Kidney epithelial cell (primary cell): Measurements from ENCODE around the gene ECSIT. TPM values are rescaled to one million over a fixed set of nuclear protein-coding genes. Genes with fewer than 3 reads are reported as not detected.

Experiments used
- DNase-seq: peaks from one replicate; pipeline ENCODE4 v3.0.0-alpha.2; 2010; ENCODE audit warnings: low read depth
- H3K27me3 ChIP-seq: 2 replicates; pipeline ENCODE4 v1.6.0; 2011; ENCODE audit warnings: low read length; ENCODE audit not compliant: control insufficient read depth, insufficient read depth
- H3K36me3 ChIP-seq: 2 replicates; pipeline ENCODE4 v1.5.1; 2011; ENCODE audit warnings: low read length; ENCODE audit not compliant: control insufficient read depth, insufficient read depth
- H3K4me3 ChIP-seq: 2 replicates; pipeline ENCODE4 v1.5.1; 2011; ENCODE audit warnings: low read depth, mild to moderate bottlenecking, control low read depth, low read length
- total RNA-seq: library from RNA; depleted of rRNA; stranded (reverse); fragments of >200 nt; gene quantifications from 2 replicates; pipeline ENCODE4 v1.2.3, GENCODE V29; 2015
- TF ChIP-seq, protein P1 (sequence below): IDR thresholded peaks from 2 replicates; pipeline ENCODE4 v1.5.1; 2011; ENCODE audit warnings: mild to moderate bottlenecking, moderate library complexity, low read length, control low read depth, inconsistent platforms; ENCODE audit not compliant: insufficient read depth, poor library complexity, severe bottlenecking

Gene ECSIT
- total RNA-seq, 1 donor from 2014 or later: 37.4 TPM

DNA sequence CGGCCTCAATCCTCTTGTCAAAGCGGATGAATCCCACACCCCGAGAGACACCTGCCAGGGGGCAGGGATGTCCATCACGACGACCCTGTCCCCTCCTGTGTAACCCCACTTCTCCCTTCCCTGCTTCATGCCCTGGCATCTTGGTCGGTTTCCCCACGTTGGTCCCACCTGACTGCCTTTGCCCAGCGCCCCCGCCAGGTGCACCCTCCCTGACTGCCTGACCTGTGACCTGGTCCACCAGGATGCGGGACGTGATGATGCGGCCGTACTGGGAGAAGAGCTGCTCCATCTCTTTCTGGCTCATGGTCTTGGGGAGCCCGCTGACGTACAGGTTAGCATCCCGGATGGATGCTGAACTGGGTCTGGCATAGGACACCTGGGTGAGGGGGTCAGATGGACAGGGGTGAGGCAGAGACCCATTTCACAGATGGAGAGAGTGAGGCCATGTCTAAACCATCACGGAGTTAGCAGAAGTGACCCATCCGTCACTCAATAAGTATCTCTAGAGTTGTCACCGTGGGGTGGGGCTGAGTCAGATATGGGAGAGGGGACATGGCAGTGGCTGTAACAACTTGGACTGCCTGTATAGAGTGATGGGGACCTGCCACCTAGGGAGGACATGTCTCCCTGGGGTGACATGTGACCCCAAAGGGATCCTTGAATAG lies 70.6 kb downstream of the ECSIT start:
- H3K4me3 ChIP-seq: no peak overlapping the region
- DNase-seq: no peak
- TF ChIP-seq, protein P1, sequence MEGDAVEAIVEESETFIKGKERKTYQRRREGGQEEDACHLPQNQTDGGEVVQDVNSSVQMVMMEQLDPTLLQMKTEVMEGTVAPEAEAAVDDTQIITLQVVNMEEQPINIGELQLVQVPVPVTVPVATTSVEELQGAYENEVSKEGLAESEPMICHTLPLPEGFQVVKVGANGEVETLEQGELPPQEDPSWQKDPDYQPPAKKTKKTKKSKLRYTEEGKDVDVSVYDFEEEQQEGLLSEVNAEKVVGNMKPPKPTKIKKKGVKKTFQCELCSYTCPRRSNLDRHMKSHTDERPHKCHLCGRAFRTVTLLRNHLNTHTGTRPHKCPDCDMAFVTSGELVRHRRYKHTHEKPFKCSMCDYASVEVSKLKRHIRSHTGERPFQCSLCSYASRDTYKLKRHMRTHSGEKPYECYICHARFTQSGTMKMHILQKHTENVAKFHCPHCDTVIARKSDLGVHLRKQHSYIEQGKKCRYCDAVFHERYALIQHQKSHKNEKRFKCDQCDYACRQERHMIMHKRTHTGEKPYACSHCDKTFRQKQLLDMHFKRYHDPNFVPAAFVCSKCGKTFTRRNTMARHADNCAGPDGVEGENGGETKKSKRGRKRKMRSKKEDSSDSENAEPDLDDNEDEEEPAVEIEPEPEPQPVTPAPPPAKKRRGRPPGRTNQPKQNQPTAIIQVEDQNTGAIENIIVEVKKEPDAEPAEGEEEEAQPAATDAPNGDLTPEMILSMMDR: no peak

DNA sequence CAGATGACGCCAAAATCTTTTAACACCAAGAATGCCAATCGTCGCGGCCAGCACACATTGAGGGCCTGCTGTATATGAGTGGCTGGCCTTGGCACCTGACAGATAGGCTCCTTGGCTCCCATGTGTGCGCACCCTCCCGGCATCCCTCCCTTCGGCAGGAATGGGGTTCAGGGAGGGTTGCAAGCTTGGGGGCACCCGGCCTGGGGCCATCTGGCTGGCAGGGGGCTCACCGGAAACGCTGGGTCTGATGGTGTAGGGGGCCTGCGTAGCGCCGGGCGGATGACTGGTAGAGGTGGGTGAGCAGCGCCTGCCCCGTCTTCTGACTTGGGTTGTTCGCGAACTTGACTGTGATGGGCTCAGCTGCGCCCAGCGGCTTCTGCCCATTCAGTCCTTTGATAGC lies 71.1 kb downstream of the ECSIT start:
- TF ChIP-seq, protein P1: no peak
- peaks cover 2% of the 10 kb centered on the region for H3K27me3 ChIP-seq
- H3K4me3 ChIP-seq: no peak overlapping the region
- DNase-seq: no peak
- H3K36me3 ChIP-seq: no peaks in the 10 kb centered on the region

More for the DNA sequence above, 70.6 kb downstream of the ECSIT start:
- Histone ChIP-seq H3K36me3 (no peaks in the 10 kb centered on the region), H3K27me3 (no peaks in the 10 kb centered on the region)

DNA sequence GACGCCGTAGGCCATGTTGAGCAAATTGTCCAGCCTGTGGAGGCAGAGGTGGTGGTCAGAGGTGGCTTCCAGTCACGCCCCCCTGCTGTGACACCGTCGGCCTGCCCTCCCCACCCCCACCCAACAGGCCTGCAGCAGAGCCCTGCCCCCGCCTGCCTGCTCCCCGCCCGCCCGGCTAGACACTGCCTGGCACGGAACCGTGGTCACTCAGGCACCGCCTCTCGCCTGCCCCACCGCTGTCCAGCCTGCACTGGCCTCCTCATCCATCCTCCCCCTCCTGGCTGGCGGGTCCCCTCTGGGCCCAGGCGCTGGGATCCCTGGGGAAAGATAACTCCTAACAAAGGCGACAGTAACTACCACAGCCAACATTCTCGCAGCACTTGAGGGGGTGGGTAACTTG lies 71.8 kb downstream of the ECSIT start:
- no peaks in the 10 kb centered on the region for H3K36me3 ChIP-seq
- H3K4me3 ChIP-seq: no peak overlapping the region
- DNase-seq: no peak
- peaks cover 3% of the 10 kb centered on the region for H3K27me3 ChIP-seq
- TF ChIP-seq, protein P1: no peak

DNA sequence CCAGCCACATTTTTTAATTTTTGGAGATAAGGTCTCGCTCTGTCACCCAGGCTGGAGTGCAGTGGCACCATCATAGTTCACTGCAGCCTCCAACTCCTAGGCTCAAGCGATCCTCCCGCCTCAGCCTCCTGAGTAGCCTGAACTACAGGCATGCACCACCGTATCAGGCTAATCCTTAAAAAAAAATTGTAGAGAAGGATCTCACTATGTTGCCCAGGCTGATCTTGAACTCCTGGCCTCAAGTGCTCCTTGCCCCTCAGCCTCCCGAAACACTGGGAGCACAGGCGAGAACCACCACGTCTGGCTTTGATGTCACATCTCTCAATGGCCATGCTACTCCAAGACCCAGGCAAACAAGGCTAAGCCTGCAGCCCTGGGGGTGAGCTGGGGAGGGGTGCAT lies 72.3 kb downstream of the ECSIT start:
- H3K27me3 ChIP-seq: peaks cover 3% of the 10 kb centered on the region
- TF ChIP-seq, protein P1: no peak
- H3K36me3 ChIP-seq: no peaks in the 10 kb centered on the region
- DNase-seq: no peak
- no peak overlapping the region for H3K4me3 ChIP-seq

Other genes with a start within 250 kb of the ECSIT start
- not detected in 2 replicates for gene TSPAN16, start 233.0 kb downstream of the ECSIT start, total RNA-seq
- gene RAB3D, start 189.5 kb downstream of the ECSIT start, total RNA-seq: 19.6 and 19.8 TPM in 2 replicates
- 307 and 377 TPM in 2 replicates for gene TMEM205, start 182.9 kb downstream of the ECSIT start, total RNA-seq
- 8.2 and 21.6 TPM in 2 replicates for gene CCDC159, start 182.6 kb downstream of the ECSIT start, total RNA-seq
- 6.7 and 14.0 TPM in 2 replicates for gene PLPPR2, start 173.7 kb downstream of the ECSIT start, total RNA-seq
- 2.9 and 4.0 TPM in 2 replicates for gene SWSAP1, start 154.5 kb downstream of the ECSIT start, total RNA-seq
- 3.0 and 4.4 TPM in 2 replicates for gene EPOR, start 144.8 kb downstream of the ECSIT start, total RNA-seq
- gene RGL3, start 109.8 kb downstream of the ECSIT start, total RNA-seq: 10.2 and 18.1 TPM in 2 replicates
- gene ODAD3, start 94.0 kb downstream of the ECSIT start, total RNA-seq: 0.07 and 0.29 TPM in 2 replicates
- 269 TPM in 2 replicates for gene PRKCSH, start 93.5 kb downstream of the ECSIT start, total RNA-seq
- gene ELAVL3, start 48.1 kb downstream of the ECSIT start, total RNA-seq: not detected in 2 replicates
- gene ZNF653, start 23.3 kb downstream of the ECSIT start, total RNA-seq: 6.6 and 20.5 TPM in 2 replicates
- gene CNN1, start 9.7 kb upstream of the ECSIT start, total RNA-seq: 11.8 and 14.5 TPM in 2 replicates
- gene ELOF1, start 30.1 kb upstream of the ECSIT start, total RNA-seq: 67.3 and 69.6 TPM in 2 replicates
- 23.4 and 24.8 TPM in 2 replicates for gene ACP5, start 48.5 kb upstream of the ECSIT start, total RNA-seq
- 19.6 and 23.1 TPM in 2 replicates for gene ZNF627, start 68.3 kb upstream of the ECSIT start, total RNA-seq
- 4.0 and 6.0 TPM in 2 replicates for gene ZNF823, start 209.8 kb upstream of the ECSIT start, total RNA-seq
- gene ZNF441, start 237.9 kb upstream of the ECSIT start, total RNA-seq: 3.4 and 5.1 TPM in 2 replicates